ENCODE data around the gene PRKCA. TPM values are rescaled to one million over a fixed set of nuclear protein-coding genes. Genes with fewer than 3 reads are reported as not detected.

The PRKCA gene
- polyA plus RNA-seq, 1 experiment, result 66.8 TPM

- 0 out of 2 replicates have a peak, but pooled peaks cover 4% of the 10 kb centered on the region for H3K9me3 ChIP-seq (ENCODE audit: control insufficient read depth, insufficient read depth, low read length)
- no peak overlapping the region for H3K27ac ChIP-seq (ENCODE audit: low read depth, low read length)
- TF ChIP-seq CTCF (IDR thresholded peaks at IDR 0.05; ENCODE audit: low read depth, low read length), result no peak
- CTCF ChIA-PET, result no interaction called here
- H3K27me3 ChIP-seq (ENCODE audit: control insufficient read depth, insufficient read depth, low read length), result no peaks in the 10 kb centered on the region
- H3K4me3 ChIP-seq (ENCODE audit: low read depth, low read length), result no peak overlapping the region
- POLR2A ChIA-PET, result no interaction called here
- DNase-seq (ENCODE audit: low read depth, low spot score), result no peak
Measured at GRCh38 chr17:66480802-66481201, 178.4 kb downstream of the PRKCA start.

GRCh38 chr17:66481271-66481670 lies 178.9 kb downstream of the PRKCA start:
- TF ChIP-seq CTCF (IDR thresholded peaks at IDR 0.05; ENCODE audit: low read depth, low read length), result no peak
- Histone ChIP-seq H3K4me3 (ENCODE audit: low read depth, low read length) (no peak overlapping the region), H3K9me3 (ENCODE audit: control insufficient read depth, insufficient read depth, low read length) (0 out of 2 replicates have a peak, but pooled peaks cover 2% of the 10 kb centered on the region), H3K27me3 (ENCODE audit: control insufficient read depth, insufficient read depth, low read length) (no peaks in the 10 kb centered on the region), H3K27ac (ENCODE audit: low read depth, low read length) (no peak overlapping the region)
- CTCF ChIA-PET, result interaction anchor here (0.7 kb wide), 1 partner anchor 16 kb away, joined by 8 read pairs; no protein-coding TSS in a partner anchor
- POLR2A ChIA-PET, result no interaction called here
- no peak for DNase-seq (ENCODE audit: low read depth, low spot score)

GRCh38 chr17:66483906-66484305 lies 181.5 kb downstream of the PRKCA start:
- H3K27ac ChIP-seq (ENCODE audit: low read depth, low read length), result no peak overlapping the region
- DNase-seq (ENCODE audit: low read depth, low spot score), result no peak
- no peak for TF ChIP-seq CTCF (IDR thresholded peaks at IDR 0.05; ENCODE audit: low read depth, low read length)
- H3K27me3 ChIP-seq (ENCODE audit: control insufficient read depth, insufficient read depth, low read length), result no peaks in the 10 kb centered on the region
- ChIA-PET POLR2A (no interaction called here), CTCF (interaction anchor here (0.5 to 0.6 kb wide), 2 partner anchors 142 to 242 kb away, joined by 3 read pairs; no protein-coding TSS in a partner anchor)
- no peak overlapping the region for H3K4me3 ChIP-seq (ENCODE audit: low read depth, low read length)
- H3K9me3 ChIP-seq (ENCODE audit: control insufficient read depth, insufficient read depth, low read length), result no peaks in the 10 kb centered on the region

GRCh38 chr17:66485309-66485947 lies 183.0 kb downstream of the PRKCA start:
- POLR2A ChIA-PET, result no interaction called here

More at GRCh38 chr17:66485309-66485947, 183.0 kb downstream of the PRKCA start:
- no peak for DNase-seq (ENCODE audit: low read depth, low spot score)
- no peak for TF ChIP-seq CTCF (IDR thresholded peaks at IDR 0.05; ENCODE audit: low read depth, low read length)
- CTCF ChIA-PET, result interaction anchor here (0.5 to 1.1 kb wide), 2 partner anchors 17 to 103 kb away, joined by 3 to 4 read pairs; no protein-coding TSS in a partner anchor
- H3K9me3 ChIP-seq (ENCODE audit: control insufficient read depth, insufficient read depth, low read length), result no peaks in the 10 kb centered on the region
- no peaks in the 10 kb centered on the region for H3K27me3 ChIP-seq (ENCODE audit: control insufficient read depth, insufficient read depth, low read length)
- no peak overlapping the region for H3K27ac ChIP-seq (ENCODE audit: low read depth, low read length)
- no peak overlapping the region for H3K4me3 ChIP-seq (ENCODE audit: low read depth, low read length)
